ENCODE results near the gene DAO. TPM values are rescaled to one million over a fixed set of nuclear protein-coding genes. Genes with fewer than 3 reads are reported as not detected.

The DAO gene
- total and polyA plus RNA-seq, 12 donors: not detected

GRCh38 chr12:108837680-108838079 is 42.2 kb upstream of the DAO start:
- no peaks in the 10 kb centered on the region for H3K27me3 ChIP-seq
- no peak overlapping the region for H3K4me3 ChIP-seq
- WGBS, 4 donors: 80 to 92% (median 85%) methylated on average over 7 of the region's 7 CpGs
- H3K4me1 ChIP-seq (replicated peaks in 1 of 2): peaks cover 32 to 80% of the 10 kb centered on the region in 2 donors
- H3K36me3 ChIP-seq (replicated peaks in 1 of 2): peaks cover 0 to 15% of the 10 kb centered on the region in 2 donors
- peak overlapping the region; percentile 78 to 96 (median 94) for H3K27ac ChIP-seq
- no peaks in the 10 kb centered on the region for H3K9me3 ChIP-seq (replicated peaks in 1 of 3)
- intact Hi-C loops (cut with DNase I): no loop called here
- TF ChIP-seq CTCF (IDR thresholded peaks at IDR 0.05) (no peak), POLR2A (IDR thresholded peaks at IDR 0.05) (no peak)
- no peak for DNase-seq

GRCh38 chr12:108838194-108839017 is 41.5 kb upstream of the DAO start:
- 23 to 47% (median 26%) methylated on average over 7 to 14 of the region's 14 CpGs for WGBS, 4 donors
- TF ChIP-seq CTCF (IDR thresholded peaks at IDR 0.05) (no peak), POLR2A (IDR thresholded peaks at IDR 0.05) (peak; percentile 38 to 79)
- intact Hi-C loops (cut with DNase I): no loop called here
- Histone ChIP-seq H3K27ac (peak overlapping the region; percentile 78 to 96 (median 94)), H3K36me3 (replicated peaks in 1 of 2) (peaks cover 0 to 15% of the 10 kb centered on the region in 2 donors), H3K27me3 (no peaks in the 10 kb centered on the region), H3K4me1 (replicated peaks in 1 of 2) (peaks cover 32 to 80% of the 10 kb centered on the region in 2 donors), H3K9me3 (replicated peaks in 1 of 3) (no peaks in the 10 kb centered on the region), H3K4me3 (no peak overlapping the region)
- peak; percentile 82 to 96 (median 93) for DNase-seq

GRCh38 chr12:108839018-108839889 is 40.6 kb upstream of the DAO start:
- 9 to 20% (median 10%) methylated on average over 4 to 6 of the region's 6 CpGs for WGBS, 4 donors
- peak in 6 of 7 donors; percentile 64 to 84 (median 72) for DNase-seq
- intact Hi-C loops (cut with DNase I): no loop called here
- Histone ChIP-seq H3K9me3 (replicated peaks in 1 of 3) (no peaks in the 10 kb centered on the region), H3K27me3 (no peaks in the 10 kb centered on the region), H3K4me3 (no peak overlapping the region), H3K4me1 (replicated peaks in 1 of 2) (peaks cover 32 to 73% of the 10 kb centered on the region in 2 donors), H3K36me3 (replicated peaks in 1 of 2) (peaks cover 0 to 12% of the 10 kb centered on the region in 2 donors), H3K27ac (peak overlapping the region; percentile 78 to 96 (median 94))
- TF ChIP-seq CTCF (IDR thresholded peaks at IDR 0.05) (no peak), POLR2A (IDR thresholded peaks at IDR 0.05) (peak in 1 of 2 donors; percentile 4)

- WGBS, 4 donors: 42 to 58% (median 51%) methylated on average over 3 to 10 of the region's 10 CpGs
- peak in 4 of 7 donors; percentile 54 to 63 (median 58) for DNase-seq
- Histone ChIP-seq H3K27ac (peak overlapping the region; percentile 78 to 96 (median 94)), H3K9me3 (replicated peaks in 1 of 3) (no peaks in the 10 kb centered on the region), H3K27me3 (no peaks in the 10 kb centered on the region), H3K36me3 (replicated peaks in 1 of 2) (peaks cover 0 to 6% of the 10 kb centered on the region in 2 donors), H3K4me3 (no peak overlapping the region), H3K4me1 (replicated peaks in 1 of 2) (peaks cover 32 to 68% of the 10 kb centered on the region in 2 donors)
- intact Hi-C loops (cut with DNase I): no loop called here
- TF ChIP-seq CTCF (IDR thresholded peaks at IDR 0.05): no peak
- TF ChIP-seq POLR2A (IDR thresholded peaks at IDR 0.05): no peak
These were observed 40.0 kb upstream of the DAO start for GRCh38 chr12:108839890-108840230.
